Activated naive CD8-positive, alpha-beta T cell treated with anti-CD3 and anti-CD28 coated beads, Interleukin-2, amount 50 U/mL, for 24 hours (primary cell): ENCODE results near the gene ADAM8.

ENCODE experiments used
- ATAC-seq: fragments of 150-1000 bp; cut with Tn5 transposase; one replicate; pipeline ENCODE4 v1.10.0; 2021
- DNase-seq: peaks from one replicate; pipeline ENCODE4 v3.0.0; 2021
- H3K27ac Mint-ChIP-seq: one replicate; pipeline ENCODE4 v1.8.0; 2021; ENCODE audit warnings: mild to moderate bottlenecking, mixed read lengths
- H3K27me3 Mint-ChIP-seq: one replicate; pipeline ENCODE4 v1.8.0; 2021; ENCODE audit warnings: mixed read lengths
- H3K36me3 Mint-ChIP-seq: one replicate; pipeline ENCODE4 v1.8.0; 2021; ENCODE audit warnings: low read depth, mixed read lengths
- H3K4me1 Mint-ChIP-seq: one replicate; pipeline ENCODE4 v1.8.0; 2021; ENCODE audit warnings: mixed read lengths
- H3K4me3 Mint-ChIP-seq: one replicate; pipeline ENCODE4 v1.8.0; 2021; ENCODE audit warnings: mild to moderate bottlenecking, moderate library complexity, mixed read lengths
- H3K9me3 Mint-ChIP-seq: one replicate; pipeline ENCODE4 v1.8.0; 2021; ENCODE audit warnings: mixed read lengths

Gene ADAM8

DNA sequence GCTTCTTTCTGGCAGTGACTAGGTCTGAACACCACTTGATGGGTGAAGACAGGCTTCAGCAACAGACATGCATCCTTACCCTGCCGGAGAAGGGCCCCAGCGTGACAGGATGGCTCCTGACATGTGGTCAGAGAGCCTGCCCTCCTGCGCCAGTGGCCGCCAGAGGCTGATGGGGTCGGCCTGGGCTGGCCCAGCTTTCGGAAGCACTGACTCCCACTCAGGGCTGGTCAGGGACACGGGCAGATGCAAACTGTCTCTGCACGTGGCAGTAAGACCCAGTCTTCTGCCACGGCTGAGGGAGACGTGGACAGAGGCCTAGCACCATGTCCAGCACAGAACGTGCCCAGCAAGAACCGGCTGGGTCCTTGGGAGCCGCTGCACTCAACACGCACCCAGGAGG lies 21.8 kb upstream of the ADAM8 start:
- Mint-ChIP-seq H3K36me3 (peaks cover 49% of the 10 kb centered on the region), H3K4me3 (no peak overlapping the region), H3K27me3 (no peaks in the 10 kb centered on the region), H3K27ac (no peak overlapping the region), H3K4me1 (peaks cover 10% of the 10 kb centered on the region), H3K9me3 (no peaks in the 10 kb centered on the region)
- no peak for ATAC-seq
- DNase-seq = no peak

DNA sequence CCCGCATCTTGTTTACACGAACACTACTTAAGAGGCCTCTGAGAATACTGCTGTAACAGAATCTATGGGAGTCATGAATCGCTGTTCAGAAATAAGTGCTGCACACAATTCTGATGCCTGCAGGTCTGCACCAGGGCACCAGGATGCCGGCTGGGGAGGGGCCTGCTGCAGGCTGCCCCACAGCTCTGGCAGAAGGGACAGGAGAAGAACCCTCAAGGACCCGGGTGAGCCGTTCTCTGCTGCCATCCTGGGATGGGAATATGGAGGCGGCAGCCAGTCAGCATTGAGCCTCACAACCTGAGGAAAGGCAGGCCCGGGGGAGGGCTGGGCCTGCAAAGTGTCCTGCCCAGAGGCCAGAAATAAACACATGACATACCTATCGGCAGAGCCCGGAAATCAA lies 20.8 kb upstream of the ADAM8 start:
- no peak overlapping the region for H3K27ac Mint-ChIP-seq
- no peak for DNase-seq
- peaks cover 51% of the 10 kb centered on the region for H3K36me3 Mint-ChIP-seq
- no peaks in the 10 kb centered on the region for H3K9me3 Mint-ChIP-seq
- no peak overlapping the region for H3K4me3 Mint-ChIP-seq
- ATAC-seq = no peak
- no peaks in the 10 kb centered on the region for H3K27me3 Mint-ChIP-seq
- peaks cover 15% of the 10 kb centered on the region for H3K4me1 Mint-ChIP-seq

DNA sequence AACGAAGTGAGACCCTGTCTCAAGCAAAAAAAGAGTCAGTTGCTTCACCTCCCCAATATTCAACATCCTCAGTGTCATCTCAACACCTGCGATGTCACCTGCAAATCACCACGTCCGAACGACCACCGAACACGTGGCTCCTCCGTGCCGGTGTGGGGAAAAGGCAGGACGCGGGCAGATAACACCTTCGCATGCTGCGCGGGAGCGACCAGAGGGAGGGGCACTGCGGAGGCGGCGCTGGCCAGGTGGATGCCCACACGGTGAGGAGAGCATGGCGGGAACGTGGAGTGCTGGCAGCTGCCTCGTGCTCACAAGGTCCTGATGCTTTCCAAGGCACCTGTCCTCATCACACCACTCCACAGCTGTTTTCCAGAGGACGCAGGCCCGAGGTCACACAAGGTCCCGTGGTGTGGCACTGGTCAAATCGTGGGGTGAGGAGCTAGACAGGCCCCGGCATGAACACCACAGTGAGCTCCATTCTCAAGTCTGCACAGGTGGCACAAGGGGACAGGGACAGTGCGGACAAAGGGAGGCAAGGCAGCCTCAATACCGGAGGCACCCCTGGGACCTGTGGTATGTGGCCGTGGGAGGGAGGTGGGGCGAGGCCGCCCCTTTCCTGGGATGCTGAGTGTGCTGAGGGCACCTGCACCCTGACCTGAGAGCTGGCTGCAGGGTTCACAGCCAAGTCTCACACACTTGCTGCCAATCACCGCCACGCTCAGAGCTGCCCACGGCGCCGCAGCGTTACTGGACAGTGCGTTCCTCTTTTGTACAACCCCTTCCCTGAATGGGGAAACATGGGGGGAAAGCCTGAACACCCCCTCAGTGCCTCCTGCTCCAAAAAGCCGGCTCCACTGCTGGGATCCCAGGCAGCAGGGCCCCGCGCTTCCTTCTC lies 19.0 kb upstream of the ADAM8 start:
- H3K4me1 Mint-ChIP-seq = peaks cover 15% of the 10 kb centered on the region
- H3K4me3 Mint-ChIP-seq = no peak overlapping the region
- DNase-seq = no peak
- H3K27ac Mint-ChIP-seq = no peak overlapping the region
- peaks cover 48% of the 10 kb centered on the region for H3K36me3 Mint-ChIP-seq
- ATAC-seq = no peak
- H3K27me3 Mint-ChIP-seq = no peaks in the 10 kb centered on the region
- H3K9me3 Mint-ChIP-seq = no peaks in the 10 kb centered on the region

- no peaks in the 10 kb centered on the region for H3K9me3 Mint-ChIP-seq
- H3K27ac Mint-ChIP-seq = no peak overlapping the region
- H3K36me3 Mint-ChIP-seq = peaks cover 44% of the 10 kb centered on the region
- DNase-seq (no peak), ATAC-seq (no peak)
- peaks cover 15% of the 10 kb centered on the region for H3K4me1 Mint-ChIP-seq
- H3K27me3 Mint-ChIP-seq = no peaks in the 10 kb centered on the region
- H3K4me3 Mint-ChIP-seq = no peak overlapping the region
These were observed 17.5 kb upstream of the ADAM8 start for GRCh38 chr10:133294189-133294588.

GRCh38 chr10:133293810-133294119 lies 17.1 kb upstream of the ADAM8 start:
- no peak overlapping the region for H3K27ac Mint-ChIP-seq
- H3K4me1 Mint-ChIP-seq = peaks cover 15% of the 10 kb centered on the region
- H3K9me3 Mint-ChIP-seq = no peaks in the 10 kb centered on the region
- DNase-seq = no peak
- peaks cover 43% of the 10 kb centered on the region for H3K36me3 Mint-ChIP-seq
- no peaks in the 10 kb centered on the region for H3K27me3 Mint-ChIP-seq
- ATAC-seq = peak; percentile 14
- H3K4me3 Mint-ChIP-seq = no peak overlapping the region

DNA sequence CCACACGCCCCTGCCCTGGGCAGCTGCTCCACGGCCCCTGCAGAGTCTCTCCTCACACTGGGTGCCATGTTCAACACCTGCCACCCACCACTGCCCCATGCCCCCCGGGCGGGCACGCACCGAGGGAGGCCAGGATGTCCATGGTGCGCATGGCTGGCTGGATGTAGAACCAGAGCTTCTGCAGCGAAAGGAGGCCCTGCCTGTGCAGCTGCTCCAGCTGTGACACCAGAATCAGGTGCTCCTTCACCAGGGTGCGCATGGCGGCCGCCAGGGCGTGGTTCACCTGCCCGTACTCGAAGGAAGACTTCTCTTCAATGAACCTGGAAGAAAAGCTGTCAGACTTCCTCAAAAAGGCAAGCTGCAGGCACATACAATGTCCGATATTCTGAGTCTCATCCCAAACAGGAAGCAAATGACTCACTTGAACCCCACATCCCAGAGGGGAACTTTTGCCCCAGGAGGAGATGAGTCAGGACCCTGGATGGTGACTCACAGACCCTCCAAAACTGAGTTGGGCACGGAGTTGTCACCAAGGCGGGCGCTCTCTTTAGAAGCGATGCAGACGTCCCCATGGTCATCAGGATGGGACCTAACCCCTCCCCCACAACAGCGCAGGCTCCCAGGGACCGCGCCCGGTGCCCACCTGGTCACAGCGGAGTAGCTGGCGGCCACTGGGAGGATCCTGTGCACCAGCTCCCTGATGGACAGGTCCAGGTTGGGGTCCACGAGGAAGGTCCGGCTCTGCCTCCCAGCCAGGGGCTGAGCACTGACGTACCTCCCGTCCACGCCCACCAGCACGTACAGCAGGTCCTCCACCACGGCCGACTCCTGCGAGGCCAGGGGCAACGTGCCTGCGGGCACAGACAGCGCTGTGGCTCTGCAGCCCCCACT lies 16.5 kb upstream of the ADAM8 start:
- Mint-ChIP-seq H3K36me3 (peaks cover 42% of the 10 kb centered on the region), H3K27me3 (no peaks in the 10 kb centered on the region), H3K4me3 (no peak overlapping the region), H3K9me3 (no peaks in the 10 kb centered on the region), H3K27ac (no peak overlapping the region), H3K4me1 (peaks cover 15% of the 10 kb centered on the region)
- peak; percentile 94 for ATAC-seq
- peak; percentile 40 for DNase-seq

- Mint-ChIP-seq H3K27me3 (no peaks in the 10 kb centered on the region), H3K27ac (no peak overlapping the region), H3K9me3 (no peaks in the 10 kb centered on the region), H3K4me1 (peaks cover 15% of the 10 kb centered on the region), H3K4me3 (no peak overlapping the region), H3K36me3 (peaks cover 44% of the 10 kb centered on the region)
- DNase-seq (no peak), ATAC-seq (no peak)
These were observed 13.1 kb upstream of the ADAM8 start for GRCh38 chr10:133289761-133290160.

- DNase-seq (no peak), ATAC-seq (no peak)
- Mint-ChIP-seq H3K4me1 (peaks cover under 1% of the 10 kb centered on the region), H3K27ac (no peak overlapping the region), H3K27me3 (no peaks in the 10 kb centered on the region), H3K4me3 (no peak overlapping the region), H3K9me3 (no peaks in the 10 kb centered on the region), H3K36me3 (peaks cover 37% of the 10 kb centered on the region)
These were observed 11.3 kb upstream of the ADAM8 start for GRCh38 chr10:133287832-133288500.

GRCh38 chr10:133286366-133286765 lies 9.7 kb upstream of the ADAM8 start:
- DNase-seq (no peak), ATAC-seq (no peak)
- Mint-ChIP-seq H3K4me1 (no peaks in the 10 kb centered on the region), H3K4me3 (no peak overlapping the region), H3K9me3 (no peaks in the 10 kb centered on the region), H3K36me3 (peaks cover 42% of the 10 kb centered on the region), H3K27ac (no peak overlapping the region), H3K27me3 (no peaks in the 10 kb centered on the region)

- no peak overlapping the region for H3K27ac Mint-ChIP-seq
- peaks cover 36% of the 10 kb centered on the region for H3K36me3 Mint-ChIP-seq
- no peak for ATAC-seq
These were observed 8.5 kb upstream of the ADAM8 start for GRCh38 chr10:133285217-133285616.

GRCh38 chr10:133283931-133284330 lies 7.3 kb upstream of the ADAM8 start:
- H3K4me3 Mint-ChIP-seq = no peak overlapping the region
- H3K4me1 Mint-ChIP-seq = peaks cover 7% of the 10 kb centered on the region
- no peak overlapping the region for H3K27ac Mint-ChIP-seq
- no peak for DNase-seq
- H3K36me3 Mint-ChIP-seq = peaks cover 34% of the 10 kb centered on the region
- no peaks in the 10 kb centered on the region for H3K9me3 Mint-ChIP-seq
- no peaks in the 10 kb centered on the region for H3K27me3 Mint-ChIP-seq
- no peak for ATAC-seq

More at GRCh38 chr10:133285217-133285616, 8.5 kb upstream of the ADAM8 start:
- Mint-ChIP-seq H3K4me1 (no peaks in the 10 kb centered on the region), H3K27me3 (no peaks in the 10 kb centered on the region), H3K4me3 (no peak overlapping the region), H3K9me3 (no peaks in the 10 kb centered on the region)
- DNase-seq = no peak

- Mint-ChIP-seq H3K27ac (no peak overlapping the region), H3K27me3 (no peaks in the 10 kb centered on the region), H3K36me3 (peaks cover 29% of the 10 kb centered on the region), H3K4me1 (peaks cover 17% of the 10 kb centered on the region), H3K4me3 (no peak overlapping the region), H3K9me3 (no peaks in the 10 kb centered on the region)
- ATAC-seq (no peak), DNase-seq (no peak)
These were observed 6.2 kb upstream of the ADAM8 start for GRCh38 chr10:133282846-133283390.

DNA sequence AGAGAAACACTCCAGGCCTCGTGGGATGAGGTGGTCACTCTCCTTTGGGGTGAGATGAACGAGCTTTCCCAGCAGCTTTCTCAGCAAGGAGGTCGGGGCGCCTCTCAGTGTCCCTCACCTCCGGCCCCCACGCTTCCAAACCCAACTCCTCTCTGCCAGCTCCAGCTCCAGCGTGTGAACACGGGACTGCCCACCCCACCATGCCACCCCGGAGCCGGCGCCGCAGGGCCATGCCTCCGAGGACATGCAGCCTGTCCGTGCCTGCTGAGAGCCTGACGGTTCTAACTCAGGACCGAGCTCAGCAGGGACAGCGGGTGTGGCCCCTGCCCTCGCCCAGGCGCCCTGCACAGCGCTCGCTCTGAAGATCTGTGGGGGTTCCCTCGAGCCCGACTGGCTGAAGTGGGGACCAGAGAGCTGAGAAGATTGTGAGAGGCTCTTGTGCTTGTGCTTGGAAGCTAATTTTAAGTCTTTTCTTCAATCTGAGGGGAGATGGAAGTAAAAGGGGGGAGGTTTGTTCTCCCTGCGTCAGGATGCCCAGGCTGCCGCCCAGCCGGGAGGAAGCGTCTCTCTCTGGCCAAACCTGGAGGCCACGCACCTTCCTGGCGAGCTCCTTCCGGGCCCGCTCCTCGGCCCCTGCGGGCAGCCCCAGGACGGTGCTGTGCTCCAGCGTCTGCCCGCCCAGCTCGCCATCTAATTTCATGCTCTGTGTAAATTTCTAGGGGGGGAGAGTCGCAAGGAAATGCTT lies 5.1 kb upstream of the ADAM8 start:
- no peak overlapping the region for H3K27ac Mint-ChIP-seq
- no peaks in the 10 kb centered on the region for H3K9me3 Mint-ChIP-seq
- no peaks in the 10 kb centered on the region for H3K27me3 Mint-ChIP-seq
- peaks cover 22% of the 10 kb centered on the region for H3K4me1 Mint-ChIP-seq
- H3K4me3 Mint-ChIP-seq = no peak overlapping the region
- DNase-seq (no peak), ATAC-seq (no peak)
- H3K36me3 Mint-ChIP-seq = peaks cover 25% of the 10 kb centered on the region

DNA sequence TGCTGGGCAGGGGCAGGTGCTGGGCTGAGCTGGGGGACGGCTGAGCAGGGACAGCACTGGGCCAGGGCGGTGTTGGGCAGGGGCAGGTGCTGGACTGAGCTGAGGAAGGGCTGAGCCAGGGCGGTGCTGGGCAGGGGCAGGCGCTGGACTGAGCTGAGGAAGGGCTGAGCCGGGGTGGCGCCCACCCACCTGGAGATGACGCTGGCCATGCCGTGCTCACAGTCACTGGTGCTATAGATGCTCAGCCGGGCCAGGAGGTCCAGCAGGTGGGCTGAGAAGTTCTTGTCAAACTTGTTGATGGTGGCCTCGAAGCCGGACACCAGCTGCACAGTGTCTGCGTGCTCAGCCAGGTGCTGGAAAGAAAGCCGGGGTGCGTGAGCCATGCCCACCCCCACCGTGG lies 4.4 kb upstream of the ADAM8 start:
- H3K36me3 Mint-ChIP-seq = peaks cover 22% of the 10 kb centered on the region
- H3K9me3 Mint-ChIP-seq = no peaks in the 10 kb centered on the region
- peaks cover 22% of the 10 kb centered on the region for H3K4me1 Mint-ChIP-seq
- no peak overlapping the region for H3K27ac Mint-ChIP-seq
- no peak for DNase-seq
- H3K27me3 Mint-ChIP-seq = no peaks in the 10 kb centered on the region
- no peak overlapping the region for H3K4me3 Mint-ChIP-seq
- ATAC-seq = no peak
